Mucosa of descending colon (tissue), 3 donors: ENCODE results near the gene CCT8. TPM values are rescaled to one million over a fixed set of nuclear protein-coding genes. Genes with fewer than 3 reads are reported as not detected.

Experiments
- ATAC-seq: fragments of 200-7000 bp; cut with Tn5 transposase; one replicate; pipeline ENCODE4 v1.9.1; 2020; ENCODE audit warnings: mild to moderate bottlenecking, moderate library complexity
- DNase-seq, 3 donors: peaks; one replicate each; pipeline ENCODE4 v3.0.0-alpha.2; 2020
- H3K36me3 ChIP-seq: fragments of 200-600 bp; one replicate; pipeline ENCODE4 v1.8.0; 2021; ENCODE audit warnings: low read depth, mild to moderate bottlenecking
- H3K4me1 ChIP-seq: fragments of 200-600 bp; one replicate; pipeline ENCODE4 v1.8.0; 2021; ENCODE audit warnings: low read depth, mild to moderate bottlenecking
- H3K4me3 ChIP-seq: fragments of 200-600 bp; one replicate; pipeline ENCODE4 v1.8.0; 2021; ENCODE audit warnings: mild to moderate bottlenecking
- H3K9me3 ChIP-seq: fragments of 200-600 bp; one replicate; pipeline ENCODE4 v1.8.0; 2021; ENCODE audit warnings: mild to moderate bottlenecking
- intact Hi-C, 2 donors: fragments of 100-400 bp; cut with DNase I in 1 of 2; cut with micrococcal nuclease in 1 of 2; formaldehyde crosslinking; loops; one replicate each; pipeline versions ENCODE4 v1.11.0 to v1.11.1; 2022; cut with DNase I, micrococcal nuclease
- total RNA-seq, 3 donors: library from RNA; stranded (reverse); fragmentation: NEBNext Ultra II Directional in 2 of 3; extraction: Animal tissue kit (Norgen Biotek cat#: 25700) in 2 of 3; gene quantifications; one replicate each; pipeline versions ENCODE4 v1.2.1 to v1.2.4, GENCODE V29; 2021 to 2023
- TF ChIP-seq, protein P1 (sequence below): fragments of 200-600 bp; IDR thresholded peaks from one replicate; pipeline ENCODE4 v1.8.0; 2022; ENCODE audit warnings: antibody characterized with exemption, mild to moderate bottlenecking
- donor health status: DM: no; HTN: no; CAD: no; lungs with moderate emphysema.
- donor health status: DM: no; HTN: no; CAD: no.
- donor health status: DM: no; HTN: yes; CAD: no.

Gene CCT8
- total RNA-seq, 3 donors from 2014 or later: 76.2 to 103 (median 95.1) TPM

DNA sequence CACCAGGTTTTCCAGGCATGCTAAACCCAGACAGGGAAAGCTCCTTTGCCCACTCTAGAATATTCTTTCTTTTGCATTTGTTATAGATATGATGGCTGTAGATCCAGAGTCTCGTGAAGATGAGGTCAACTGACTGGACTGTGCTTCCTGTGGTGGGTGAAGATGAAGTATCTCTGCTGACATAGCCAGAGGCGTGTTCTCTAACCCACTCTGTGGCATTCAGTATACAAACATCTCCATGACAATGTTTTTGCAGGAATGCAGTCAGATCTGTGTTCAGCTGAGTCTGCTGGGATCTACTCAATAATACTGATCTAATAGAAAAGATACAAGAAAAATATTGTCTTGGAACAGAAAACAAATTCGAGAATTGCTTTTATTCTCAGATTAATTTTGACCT lies 65.6 kb downstream of the CCT8 start:
- ATAC-seq: no peak
- no peaks in the 10 kb centered on the region for H3K36me3 ChIP-seq
- TF ChIP-seq, protein P1, sequence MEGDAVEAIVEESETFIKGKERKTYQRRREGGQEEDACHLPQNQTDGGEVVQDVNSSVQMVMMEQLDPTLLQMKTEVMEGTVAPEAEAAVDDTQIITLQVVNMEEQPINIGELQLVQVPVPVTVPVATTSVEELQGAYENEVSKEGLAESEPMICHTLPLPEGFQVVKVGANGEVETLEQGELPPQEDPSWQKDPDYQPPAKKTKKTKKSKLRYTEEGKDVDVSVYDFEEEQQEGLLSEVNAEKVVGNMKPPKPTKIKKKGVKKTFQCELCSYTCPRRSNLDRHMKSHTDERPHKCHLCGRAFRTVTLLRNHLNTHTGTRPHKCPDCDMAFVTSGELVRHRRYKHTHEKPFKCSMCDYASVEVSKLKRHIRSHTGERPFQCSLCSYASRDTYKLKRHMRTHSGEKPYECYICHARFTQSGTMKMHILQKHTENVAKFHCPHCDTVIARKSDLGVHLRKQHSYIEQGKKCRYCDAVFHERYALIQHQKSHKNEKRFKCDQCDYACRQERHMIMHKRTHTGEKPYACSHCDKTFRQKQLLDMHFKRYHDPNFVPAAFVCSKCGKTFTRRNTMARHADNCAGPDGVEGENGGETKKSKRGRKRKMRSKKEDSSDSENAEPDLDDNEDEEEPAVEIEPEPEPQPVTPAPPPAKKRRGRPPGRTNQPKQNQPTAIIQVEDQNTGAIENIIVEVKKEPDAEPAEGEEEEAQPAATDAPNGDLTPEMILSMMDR: no peak
- no peak for DNase-seq
- peaks cover 7% of the 10 kb centered on the region for H3K4me1 ChIP-seq
- H3K9me3 ChIP-seq: no peaks in the 10 kb centered on the region
- H3K4me3 ChIP-seq: no peak overlapping the region
- intact Hi-C loops: no loop called here

DNA sequence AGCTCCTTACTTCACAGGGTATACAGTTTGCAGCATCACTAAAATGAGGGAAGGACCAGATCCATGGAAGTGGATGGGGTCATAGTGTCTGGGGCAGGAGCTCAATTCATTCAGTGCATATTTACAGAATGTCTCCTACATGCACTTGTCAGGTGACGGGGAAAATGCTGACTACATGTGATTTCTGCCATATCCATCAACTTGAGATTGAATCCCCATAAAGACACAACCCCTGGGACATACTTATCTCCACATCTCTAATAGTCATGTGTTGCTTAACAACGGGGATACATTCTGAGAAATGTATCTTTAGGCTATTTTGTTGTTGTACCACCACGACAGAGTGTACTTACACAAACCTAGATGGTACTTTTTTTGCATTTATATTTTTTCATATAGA lies 66.3 kb downstream of the CCT8 start:
- no peak overlapping the region for H3K4me3 ChIP-seq
- intact Hi-C loops: no loop called here
- no peaks in the 10 kb centered on the region for H3K9me3 ChIP-seq
- H3K4me1 ChIP-seq: peaks cover 7% of the 10 kb centered on the region
- TF ChIP-seq, protein P1: no peak
- H3K36me3 ChIP-seq: no peaks in the 10 kb centered on the region
- DNase-seq (no peak), ATAC-seq (no peak)

Other genes with a start within 250 kb of the CCT8 start
- gene LTN1, start 80.8 kb downstream of the CCT8 start, total RNA-seq: 10 to 100 TPM; 24.5 to 32.7 (median 30.9) TPM
- 10 to 100 TPM in 1 of 3 donors, 1 to 10 TPM in 2; 7.7 to 15.5 (median 8.0) TPM for gene RWDD2B, start 54.3 kb downstream of the CCT8 start, total RNA-seq
- gene USP16, start 49.0 kb downstream of the CCT8 start, total RNA-seq: 10 to 100 TPM; 35.2 to 41.5 (median 37.6) TPM
- gene MAP3K7CL, start 57.0 kb upstream of the CCT8 start, total RNA-seq: 1 to 10 TPM; 2.2 to 7.9 (median 4.3) TPM
- gene BACH1, start 225.3 kb upstream of the CCT8 start, total RNA-seq: 100 to 1,000 TPM in 1 of 3 donors, 10 to 100 TPM in 2; 54.0 to 107 (median 57.2) TPM